Measurements from ENCODE around the gene CAPN1. TPM values are rescaled to one million over a fixed set of nuclear protein-coding genes. Genes with fewer than 3 reads are reported as not detected.

The CAPN1 gene
- total RNA-seq, 1 experiment from 2014 or later, result 256 TPM

GRCh38 chr11:65134240-65134951 is 47.3 kb upstream of the CAPN1 start, which contains the start of gene SYVN1:
Gene SYVN1, minus strand, starts transcription at chr11:65134519. Its CDS starts 918 bp downstream, at chr11:65133601.
- Histone ChIP-seq H3K27me3 (ENCODE audit: control insufficient read depth, insufficient read depth, low read length) (no peaks in the 10 kb centered on the region), H3K27ac (ENCODE audit: low read length) (peak within 1 kb of the TSS; percentile 99), H3K4me1 (ENCODE audit: control insufficient read depth, insufficient read depth, low read length) (peaks cover 16% of the 10 kb centered on the region), H3K9me3 (ENCODE audit: control insufficient read depth, insufficient read depth, low read depth, low read length) (no peaks in the 10 kb centered on the region), H3K36me3 (ENCODE audit: control insufficient read depth, insufficient read depth, low read length) (peaks cover 7% of the 10 kb centered on the region; the same call in 1 of the 2 replicates), H3K4me3 (ENCODE audit: low read depth in 2 of 2, low read length in 2 of 2) (peak within 1 kb of the TSS; percentile 91 to 96)
- ATAC-seq (peak; percentile 90), DNase-seq (ENCODE audit: low read depth, low spot score) (peak; percentile 95)
- BruUV-seq (replicated peaks), result no TSS peak
- in situ Hi-C loops (cut with HindIII; ENCODE audit: low pct_unique_long_range_greater_than_20kb, low sequenced_read_pairs) (no loop called here), intact Hi-C loops (cut with micrococcal nuclease; ENCODE audit: unreplicated experiment) (loop anchor here (10.0 kb wide), 1 partner anchor 50 kb away; the partner anchor contains the start of gene CAPN1)
- ChIA-PET POLR2A (interaction anchor here (0.6 to 2.3 kb wide), 2 partner anchors 11 to 12 kb away, joined by 3 to 10 read pairs; partner anchors contain the start of genes FAU and MRPL49), CTCF (interaction anchor here (0.7 to 1.5 kb wide), 2 partner anchors 14 to 182 kb away, joined by 3 read pairs; no protein-coding TSS in a partner anchor)
- peak; percentile 84 for TF ChIP-seq POLR2AphosphoS5 (IDR thresholded peaks at IDR 0.05; ENCODE audit: low read depth, low read length)
- TF ChIP-seq SIN3A (IDR thresholded peaks at IDR 0.05; ENCODE audit: borderline replicate concordance, insufficient read depth, low read depth, low read length), result peak; percentile 78; the same call in 1 of the 2 replicates
- peak in 1 of 2 experiments; percentile 59; a peak in 1 of 4 replicates for TF ChIP-seq REST (IDR thresholded peaks at IDR 0.05; ENCODE audit: insufficient read depth in 1 of 2, low read depth in 2 of 2, low read length in 1 of 2)
- TF ChIP-seq CTCF (IDR thresholded peaks at IDR 0.05), result no peak
- peak; percentile 78; the same call in 1 of the 2 replicates for TF ChIP-seq TCF7L2 (IDR thresholded peaks at IDR 0.05; ENCODE audit: low read depth, low read length)

GRCh38 chr11:65134952-65135632 is 46.6 kb upstream of the CAPN1 start:
- TF ChIP-seq SIN3A (IDR thresholded peaks at IDR 0.05; ENCODE audit: borderline replicate concordance, insufficient read depth, low read depth, low read length) (0 out of 2 replicates have a peak, but pooled peaks have one; percentile 19), REST (IDR thresholded peaks at IDR 0.05; ENCODE audit: insufficient read depth in 1 of 2, low read depth in 2 of 2, low read length in 1 of 2) (no peak), POLR2AphosphoS5 (IDR thresholded peaks at IDR 0.05; ENCODE audit: low read depth, low read length) (peak; percentile 87)
- intact Hi-C loops (cut with micrococcal nuclease; ENCODE audit: unreplicated experiment) (loop anchor here (10.0 kb wide), 1 partner anchor 50 kb away; the partner anchor contains the start of gene CAPN1), in situ Hi-C loops (cut with HindIII; ENCODE audit: low pct_unique_long_range_greater_than_20kb, low sequenced_read_pairs) (no loop called here)
- ChIA-PET CTCF (interaction anchor here (0.7 to 1.5 kb wide), 3 partner anchors 9 to 181 kb away, joined by 3 to 4 read pairs (median 3); no protein-coding TSS in a partner anchor), POLR2A (interaction anchor here (0.5 to 2.3 kb wide), 3 partner anchors 11 to 22 kb away, joined by 3 to 10 read pairs (median 10); partner anchors contain the start of genes FAU and MRPL49)
- TSS peak; percentile 89 for BruUV-seq (replicated peaks)
- no peak for DNase-seq (ENCODE audit: low read depth, low spot score)
- Histone ChIP-seq H3K4me3 (ENCODE audit: low read depth in 2 of 2, low read length in 2 of 2) (peak overlapping the region; percentile 91 to 96), H3K27ac (ENCODE audit: low read length) (peak overlapping the region; percentile 99), H3K36me3 (ENCODE audit: control insufficient read depth, insufficient read depth, low read length) (peaks cover 6% of the 10 kb centered on the region; the same call in 1 of the 2 replicates), H3K27me3 (ENCODE audit: control insufficient read depth, insufficient read depth, low read length) (no peaks in the 10 kb centered on the region), H3K9me3 (ENCODE audit: control insufficient read depth, insufficient read depth, low read depth, low read length) (no peaks in the 10 kb centered on the region), H3K4me1 (ENCODE audit: control insufficient read depth, insufficient read depth, low read length) (peaks cover 16% of the 10 kb centered on the region)
- peak; percentile 93 for ATAC-seq

Measured in Panc1 (cell line).